ENCODE data around the gene FGR.

GRCh38 chr1:27666294-27666693 lies 31.3 kb upstream of the FGR start:
- TF ChIP-seq POLR2A (IDR thresholded peaks at IDR 0.05; ENCODE audit: low read depth, low read length) (no peak), TAF1 (IDR thresholded peaks at IDR 0.05; ENCODE audit: low read depth, low read length) (no peak), POLR2AphosphoS5 (IDR thresholded peaks at IDR 0.05; ENCODE audit: low read depth, low read length) (no peak), PAX5 (IDR thresholded peaks at IDR 0.05; ENCODE audit: insufficient read depth, low read length, severe bottlenecking) (no peak), POU2F2 (IDR thresholded peaks at IDR 0.05; ENCODE audit: low read depth, low read length) (no peak), SPI1 (IDR thresholded peaks at IDR 0.05; ENCODE audit: low read depth, low read length) (no peak)
